SJCRH30 (cell line): Measurements from ENCODE around the gene RNASET2. TPM values are rescaled to one million over a fixed set of nuclear protein-coding genes. Genes with fewer than 3 reads are reported as not detected.
"Not testable (repeated sequence)": the region's sequence is repeated elsewhere in the genome, so short reads cannot be mapped to it uniquely, and the experiment has no call there.

Source experiments
- DNase-seq, 2 experiments: peaks; one replicate each; pipeline ENCODE4 v3.0.0-alpha.2; 2015 to 2020
- H3K27ac ChIP-seq: fragments of 250-450 bp; sonication (Bioruptor Pico); 2 replicates; pipeline ENCODE4 v1.5.1; 2020; ENCODE audit warnings: mild to moderate bottlenecking, moderate library complexity
- H3K27me3 ChIP-seq: fragments of 250-450 bp; sonication (Bioruptor Pico); 2 replicates; pipeline ENCODE4 v1.5.1; 2020; ENCODE audit warnings: mild to moderate bottlenecking, moderate library complexity
- H3K36me3 ChIP-seq: fragments of 250-450 bp; sonication (Bioruptor Pico); 2 replicates; pipeline ENCODE4 v1.5.1; 2020; ENCODE audit warnings: mild to moderate bottlenecking, moderate library complexity
- H3K4me1 ChIP-seq: fragments of 250-450 bp; sonication (Bioruptor Pico); 2 replicates; pipeline ENCODE4 v1.5.1; 2020; ENCODE audit warnings: mild to moderate bottlenecking, moderate library complexity
- H3K4me3 ChIP-seq: fragments of 250-450 bp; sonication (Bioruptor Pico); 2 replicates; pipeline ENCODE4 v1.5.1; 2020; ENCODE audit warnings: mild to moderate bottlenecking, moderate library complexity
- H3K9me3 ChIP-seq: fragments of 250-450 bp; sonication (Bioruptor Pico); replicated peaks from 2 replicates; pipeline ENCODE4 v1.5.1; 2020; ENCODE audit warnings: mild to moderate bottlenecking, moderate library complexity
- total RNA-seq: library from RNA; depleted of rRNA; stranded (reverse); fragments of >200 nt; shearing (Covaris generic); gene quantifications from 2 replicates; pipeline ENCODE4 v1.2.3, GENCODE V29; 2014

Gene RNASET2
- total RNA-seq, 1 experiment from 2014 or later, result 17.2 TPM

- Histone ChIP-seq H3K27ac (peak overlapping the region; percentile 38; the same call in 1 of the 2 replicates), H3K4me1 (no peaks in the 10 kb centered on the region), H3K4me3 (peak overlapping the region; percentile 91), H3K9me3 (no peaks in the 10 kb centered on the region), H3K36me3 (no peaks in the 10 kb centered on the region), H3K27me3 (no peaks in the 10 kb centered on the region)
- DNase-seq, result peak; percentile 40 to 63
These were observed 896 bp upstream of the RNASET2 start for GRCh38 chr6:166957087-166957804.

GRCh38 chr6:166955865-166956443 lies 396 bp downstream of the RNASET2 start:
- no peaks in the 10 kb centered on the region for H3K36me3 ChIP-seq
- no peaks in the 10 kb centered on the region for H3K27me3 ChIP-seq
- no peaks in the 10 kb centered on the region for H3K9me3 ChIP-seq
- no peak overlapping the region for H3K27ac ChIP-seq
- H3K4me3 ChIP-seq, result peak overlapping the region; percentile 91
- peak in 1 of 2 experiments; percentile 60 for DNase-seq
- H3K4me1 ChIP-seq, result no peaks in the 10 kb centered on the region

DNA sequence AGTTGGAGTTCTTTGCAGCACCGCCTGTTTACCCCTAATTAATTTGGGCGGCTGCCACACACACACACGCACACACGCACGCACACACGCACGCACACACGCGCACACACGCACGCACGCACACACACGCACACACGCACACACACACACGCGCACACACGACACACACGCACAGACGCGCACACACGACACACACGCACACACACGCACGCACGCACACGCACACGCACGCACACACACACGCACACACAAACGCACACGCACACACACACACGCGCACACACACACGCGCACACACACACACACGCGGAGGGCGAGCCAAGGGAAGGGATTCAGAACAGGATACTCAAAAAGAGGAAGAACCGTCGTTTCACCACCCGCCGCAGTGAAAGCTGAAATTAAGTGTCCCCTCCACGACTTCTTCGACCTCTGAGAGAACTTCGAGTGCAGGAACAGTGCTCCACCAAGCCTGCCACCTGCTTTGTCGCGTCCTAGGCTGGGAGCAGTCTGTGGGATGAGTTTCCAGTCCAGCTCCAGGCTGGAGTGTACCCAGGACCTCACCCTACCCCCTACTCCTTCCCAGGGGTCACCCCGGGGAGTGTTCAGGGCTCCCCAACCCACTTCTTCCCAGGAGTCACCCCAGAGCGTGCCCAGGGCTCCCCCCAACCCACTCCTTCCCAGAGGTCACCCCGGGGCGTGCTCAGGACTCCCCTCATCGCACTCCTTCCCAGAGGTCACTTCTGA lies 1.1 kb downstream of the RNASET2 start:
- H3K4me3 ChIP-seq, result peak overlapping the region; percentile 91
- no peak overlapping the region for H3K27ac ChIP-seq
- peak; percentile 36 to 54 for DNase-seq
- H3K9me3 ChIP-seq, result no peaks in the 10 kb centered on the region
- no peaks in the 10 kb centered on the region for H3K27me3 ChIP-seq
- H3K36me3 ChIP-seq, result no peaks in the 10 kb centered on the region
- H3K4me1 ChIP-seq, result no peaks in the 10 kb centered on the region

DNA sequence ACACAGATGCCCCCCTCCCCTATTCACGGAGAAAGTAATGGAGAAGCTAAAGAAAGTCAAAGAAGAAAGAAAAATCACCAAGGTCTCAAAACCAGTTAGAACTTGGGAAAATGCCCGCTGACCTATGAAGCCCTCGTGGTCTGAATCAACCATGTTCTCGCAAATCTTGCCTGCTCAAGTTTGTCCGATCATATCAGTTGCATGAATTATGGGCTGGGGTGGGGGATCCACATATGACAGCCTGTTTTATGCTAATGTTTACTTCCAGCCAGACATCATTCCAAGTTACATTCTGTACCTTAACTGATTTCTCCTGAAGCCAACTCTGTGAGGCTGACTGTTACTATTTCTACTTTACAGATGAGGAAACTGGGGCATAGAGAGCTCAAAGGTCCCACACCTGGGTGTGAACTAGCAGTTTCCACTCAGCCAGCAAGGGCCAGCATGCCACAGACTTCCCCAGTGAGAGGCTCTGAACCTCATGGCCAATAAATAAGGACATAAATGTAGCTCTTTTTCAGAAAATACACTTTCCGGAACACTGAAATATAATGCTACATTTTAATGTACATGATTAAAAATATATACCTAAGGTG lies 2.1 kb downstream of the RNASET2 start:
- H3K9me3 ChIP-seq, result no peaks in the 10 kb centered on the region
- H3K36me3 ChIP-seq, result no peaks in the 10 kb centered on the region
- DNase-seq, result no peak
- H3K27ac ChIP-seq, result no peak overlapping the region
- no peaks in the 10 kb centered on the region for H3K4me1 ChIP-seq
- no peaks in the 10 kb centered on the region for H3K27me3 ChIP-seq
- no peak overlapping the region for H3K4me3 ChIP-seq

DNA sequence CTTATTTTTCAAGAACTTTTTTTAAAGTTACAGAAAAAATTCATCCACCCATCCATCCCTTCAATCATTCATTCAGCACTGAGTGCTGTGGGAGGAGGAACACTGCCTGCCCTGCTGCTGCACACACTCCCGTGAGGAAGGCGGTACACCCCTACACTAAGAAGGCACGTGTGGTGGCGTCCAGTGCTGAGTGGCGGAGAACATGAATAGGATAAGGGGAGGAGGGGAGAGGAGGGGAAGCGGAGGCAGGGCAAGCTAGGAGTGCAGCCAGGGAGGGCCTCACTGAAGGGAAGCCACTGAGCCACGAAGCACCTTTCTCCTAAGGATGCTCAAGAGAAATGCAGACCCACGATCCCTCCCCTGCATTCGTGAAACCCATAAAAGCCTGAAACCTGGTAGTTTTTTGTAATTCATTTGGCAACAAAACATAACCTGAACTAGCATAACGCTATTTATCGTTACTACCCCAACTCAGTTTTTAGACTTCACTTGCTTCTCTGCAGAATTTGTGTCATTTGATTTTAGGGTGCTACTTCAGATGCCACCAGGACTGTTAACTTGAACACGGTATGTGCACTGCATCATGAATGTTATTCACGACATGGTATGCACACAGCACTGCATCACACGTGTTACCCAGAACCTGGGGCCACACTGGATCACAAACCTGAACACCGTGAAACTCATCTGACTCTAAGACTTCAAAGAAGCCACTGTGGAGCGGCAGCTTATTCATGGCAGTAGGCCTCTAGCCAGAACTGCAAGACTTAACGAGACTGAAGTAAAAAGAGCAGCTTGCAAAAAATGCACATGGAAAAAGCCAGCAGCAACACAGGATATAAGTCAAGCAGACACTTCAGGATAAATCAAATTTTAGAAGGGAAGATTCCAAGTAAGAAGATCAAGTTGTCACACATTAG lies 3.5 kb downstream of the RNASET2 start:
- Histone ChIP-seq H3K4me3 (no peak overlapping the region), H3K4me1 (peaks cover 7% of the 10 kb centered on the region), H3K36me3 (no peaks in the 10 kb centered on the region), H3K9me3 (no peaks in the 10 kb centered on the region), H3K27ac (no peak overlapping the region), H3K27me3 (no peaks in the 10 kb centered on the region)
- DNase-seq, result no peak

DNA sequence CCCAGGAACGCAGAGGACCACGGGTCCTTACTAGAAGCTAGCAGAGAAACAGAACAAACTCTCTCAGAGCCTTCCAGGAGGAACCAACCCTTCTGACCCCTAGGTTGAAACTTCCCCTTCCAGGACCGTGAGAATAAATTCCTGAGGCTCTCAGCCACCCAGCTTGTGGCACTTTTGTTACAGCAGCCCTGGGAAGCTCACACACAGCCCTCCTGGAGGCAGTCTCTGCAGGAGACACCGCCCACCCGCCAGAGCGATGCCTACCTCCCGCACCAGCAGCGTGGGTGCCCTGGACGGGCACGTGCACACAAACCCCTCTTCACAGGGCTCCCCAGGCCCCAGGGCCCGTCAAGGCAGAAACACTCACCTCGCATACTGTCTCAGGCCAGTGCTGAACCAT lies 4.2 kb downstream of the RNASET2 start:
- no peak for DNase-seq
- Histone ChIP-seq H3K9me3 (no peaks in the 10 kb centered on the region), H3K4me1 (peaks cover 7% of the 10 kb centered on the region), H3K27ac (no peak overlapping the region), H3K36me3 (no peaks in the 10 kb centered on the region), H3K27me3 (no peaks in the 10 kb centered on the region), H3K4me3 (no peak overlapping the region)

DNA sequence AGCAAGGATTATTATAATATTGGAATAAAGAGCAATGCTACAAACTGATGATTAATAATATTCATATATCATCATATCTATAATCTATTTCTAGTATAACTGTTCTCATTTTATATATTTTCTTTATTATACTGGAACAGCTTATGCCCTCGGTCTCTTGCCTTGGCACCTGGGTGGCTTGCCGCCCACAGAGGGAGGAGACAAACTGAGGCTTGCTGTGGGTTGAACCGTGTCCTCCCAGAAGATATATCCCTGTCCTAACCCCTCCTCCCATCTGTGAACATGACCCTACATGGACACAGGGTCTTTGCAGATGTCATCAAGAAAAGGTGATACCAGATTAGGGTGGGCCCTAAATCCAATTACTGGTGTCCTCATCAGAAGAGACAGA lies 4.7 kb downstream of the RNASET2 start:
- no peaks in the 10 kb centered on the region for H3K9me3 ChIP-seq
- DNase-seq, result no peak
- H3K36me3 ChIP-seq, result no peaks in the 10 kb centered on the region
- no peaks in the 10 kb centered on the region for H3K27me3 ChIP-seq
- peaks cover 7% of the 10 kb centered on the region for H3K4me1 ChIP-seq
- no peak overlapping the region for H3K27ac ChIP-seq
- no peak overlapping the region for H3K4me3 ChIP-seq

- DNase-seq, result peak; percentile 78 to 80
- H3K27ac ChIP-seq, H3K4me3 ChIP-seq, H3K4me1 ChIP-seq, H3K9me3 ChIP-seq, H3K36me3 ChIP-seq, H3K27me3 ChIP-seq: not testable (repeated sequence)
These were observed 5.3 kb downstream of the RNASET2 start for GRCh38 chr6:166950892-166951669.

DNA sequence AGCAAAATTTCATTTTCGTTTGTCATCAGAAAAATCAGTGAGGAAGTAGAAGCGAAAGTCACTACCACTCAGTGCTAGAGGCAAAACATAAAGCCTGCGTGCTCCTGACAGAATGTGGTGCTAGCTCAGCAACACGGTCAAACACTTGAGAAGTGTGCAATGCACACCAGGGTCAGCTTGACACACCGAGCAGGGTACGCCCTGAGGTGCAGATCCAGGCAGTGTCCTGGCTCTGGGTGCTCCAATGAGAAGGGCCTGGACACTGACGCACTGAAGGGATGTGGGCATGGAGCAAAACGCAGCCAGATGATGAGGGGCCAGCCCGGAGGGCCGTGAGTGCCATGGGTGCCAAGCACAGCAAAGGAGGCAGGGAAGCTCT lies 5.9 kb downstream of the RNASET2 start:
- no peak for DNase-seq

DNA sequence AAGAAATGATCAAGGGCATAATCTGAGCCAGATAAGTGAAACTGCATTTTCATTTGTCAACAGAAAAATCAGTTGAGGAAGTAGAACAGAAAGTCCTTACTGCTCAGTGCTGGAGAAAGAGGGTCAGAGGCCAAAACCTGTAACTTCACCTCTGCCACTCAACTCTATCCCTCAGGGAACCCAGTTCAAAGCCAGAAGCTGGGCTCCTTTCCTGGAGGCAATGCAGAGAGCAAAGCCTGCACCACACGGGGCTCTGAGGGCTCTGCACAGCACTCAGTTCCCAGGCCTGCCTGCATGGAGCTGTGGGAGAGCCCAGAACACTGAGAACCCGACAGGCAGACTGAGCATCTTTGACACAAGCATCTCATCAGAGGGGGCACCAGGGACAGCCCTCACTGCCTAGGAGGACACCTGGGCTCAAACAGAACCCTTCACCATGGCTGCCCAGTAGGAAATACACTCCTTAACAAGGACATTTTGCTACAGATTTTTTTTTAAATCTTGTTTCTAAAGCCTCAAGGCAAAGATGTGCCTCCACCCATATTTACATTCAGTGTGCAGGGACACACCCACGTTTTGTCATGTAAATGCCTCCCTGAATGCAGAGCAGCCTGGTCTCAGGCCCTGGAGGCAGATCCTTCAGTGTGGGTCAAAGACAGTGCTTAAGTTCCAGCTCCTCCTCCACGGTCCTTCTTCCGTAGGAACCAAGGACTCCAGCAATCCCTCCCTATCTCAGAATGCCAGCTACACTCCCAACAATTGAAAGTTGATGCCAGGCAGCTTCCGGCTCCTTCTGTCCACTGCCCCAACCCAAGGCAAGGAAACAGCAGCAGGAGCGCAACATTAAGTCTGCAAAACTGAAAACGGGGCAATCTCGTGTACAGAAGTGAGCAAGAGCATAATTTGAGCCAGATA lies 6.6 kb downstream of the RNASET2 start:
- no peaks in the 10 kb centered on the region for H3K9me3 ChIP-seq
- peaks cover 7% of the 10 kb centered on the region for H3K4me1 ChIP-seq
- no peak overlapping the region for H3K27ac ChIP-seq
- no peak for DNase-seq
- H3K27me3 ChIP-seq, result no peaks in the 10 kb centered on the region
- no peaks in the 10 kb centered on the region for H3K36me3 ChIP-seq
- H3K4me3 ChIP-seq, result no peak overlapping the region

More for the DNA sequence above, 5.9 kb downstream of the RNASET2 start:
- no peaks in the 10 kb centered on the region for H3K9me3 ChIP-seq
- no peak overlapping the region for H3K4me3 ChIP-seq
- no peaks in the 10 kb centered on the region for H3K36me3 ChIP-seq
- peaks cover 7% of the 10 kb centered on the region for H3K4me1 ChIP-seq
- no peak overlapping the region for H3K27ac ChIP-seq
- no peaks in the 10 kb centered on the region for H3K27me3 ChIP-seq

DNA sequence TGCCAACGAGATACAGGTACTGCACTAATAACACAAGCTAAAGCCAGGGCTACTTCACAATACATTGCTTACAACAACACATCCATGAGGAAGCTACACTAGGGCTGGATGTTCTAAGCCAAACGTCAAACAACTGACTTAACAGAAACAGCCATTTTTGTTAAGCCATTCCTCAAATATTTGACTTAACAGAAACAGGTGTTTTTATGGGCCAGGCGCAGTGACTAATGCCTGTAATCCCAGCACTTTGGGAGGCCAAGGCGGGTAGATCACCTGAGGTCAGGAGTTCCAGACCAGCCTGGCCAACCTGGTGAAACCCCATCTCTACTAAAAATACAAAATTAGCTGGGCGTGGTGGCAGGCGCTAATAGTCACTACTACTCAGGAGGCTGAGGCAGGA lies 7.6 kb downstream of the RNASET2 start:
- H3K9me3 ChIP-seq, H3K36me3 ChIP-seq, H3K27me3 ChIP-seq, H3K4me1 ChIP-seq, H3K4me3 ChIP-seq, H3K27ac ChIP-seq: not testable (repeated sequence)
- DNase-seq, result peak in 1 of 2 experiments; percentile 30

GRCh38 chr6:166947251-166947650 lies 9.1 kb downstream of the RNASET2 start:
- no peak for DNase-seq
- Histone ChIP-seq H3K4me3 (no peak overlapping the region), H3K36me3 (no peaks in the 10 kb centered on the region), H3K9me3 (no peaks in the 10 kb centered on the region), H3K27me3 (no peaks in the 10 kb centered on the region), H3K4me1 (peaks cover 7% of the 10 kb centered on the region), H3K27ac (no peak overlapping the region)

- no peaks in the 10 kb centered on the region for H3K9me3 ChIP-seq
- H3K27ac ChIP-seq, result no peak overlapping the region
- H3K36me3 ChIP-seq, result no peaks in the 10 kb centered on the region
- no peak for DNase-seq
- H3K4me3 ChIP-seq, result no peak overlapping the region
- no peaks in the 10 kb centered on the region for H3K27me3 ChIP-seq
- peaks cover 7% of the 10 kb centered on the region for H3K4me1 ChIP-seq
These were observed 10.2 kb downstream of the RNASET2 start for GRCh38 chr6:166946125-166946524.
